Body of pancreas (tissue), 4 donors: ENCODE measurements around the gene TENM3. TPM values are rescaled to one million over a fixed set of nuclear protein-coding genes. Genes with fewer than 3 reads are reported as not detected.

Experiments
- ATAC-seq: fragments of 150-250 bp; one replicate; pipeline ENCODE4 v1.9.1; 2016
- DNase-seq, 4 donors: peaks; one replicate each; pipeline ENCODE4 v3.0.0-alpha.2; 2019
- H3K27ac ChIP-seq, 4 donors: fragments of 200-600 bp; sonication (generic); 1 replicate in 3 of 4; 2 replicates in 1 of 4; pipeline versions ENCODE4 v1.5.1 to v1.6.1; 2016 to 2019; ENCODE audit warnings: mild to moderate bottlenecking in 1 of 4, mixed read lengths in 1 of 4, moderate library complexity in 1 of 4
- H3K27me3 ChIP-seq, 2 donors: fragments of 200-600 bp; sonication (generic); one replicate each; pipeline ENCODE4 v1.6.0; 2016; ENCODE audit warnings: mild to moderate bottlenecking in 1 of 2
- H3K36me3 ChIP-seq, 2 donors: fragments of 200-600 bp; sonication (generic); replicated peaks in 1 of 2; 2 replicates each; pipeline ENCODE4 v1.5.1; 2016; ENCODE audit warnings: low read depth in 2 of 2; ENCODE audit not compliant: insufficient read depth in 1 of 2
- H3K4me1 ChIP-seq: fragments of 200-600 bp; sonication (generic); one replicate; pipeline ENCODE4 v1.6.0; 2016
- H3K4me3 ChIP-seq, 2 donors: fragments of 200-600 bp; sonication (generic); 1 replicate in 1 of 2; 2 replicates in 1 of 2; pipeline ENCODE4 v1.5.1; 2016 to 2019
- H3K9me3 ChIP-seq, 3 donors: fragments of 200-600 bp; sonication (generic); 1 replicate in 2 of 3; 2 replicates in 1 of 3; pipeline ENCODE4 v1.5.1; 2016
- POLR2A ChIP-seq, 3 donors: fragments of 450-650 bp; IDR thresholded peaks; one replicate each; pipeline ENCODE4 v1.6.1; 2016; ENCODE audit warnings: antibody characterized with exemption in 3 of 3, mild to moderate bottlenecking in 2 of 3
- WGBS, 2 donors: methylation state at CpG; one replicate each; pipeline ENCODE4 v1.1.5; 2017; 5-methylcytosine and 5-hydroxymethylcytosine counted together
- intact Hi-C: fragments of 100-400 bp; cut with DNase I; formaldehyde crosslinking; loops from one replicate; pipeline ENCODE4 v1.15.1; 2023
- total RNA-seq, 2 donors: library from RNA; depleted of rRNA; stranded (reverse); fragments of >200 nt; gene quantifications; one replicate each; pipeline ENCODE4 v1.1.0, GENCODE V29; 2016
- TF ChIP-seq, protein P1 (sequence below), 7 experiments: fragments of 450-650 bp in 4 of 7; fragments of 200-600 bp in 3 of 7; sonication (generic) in 3 of 7; IDR thresholded peaks; one replicate each; pipeline ENCODE4 v1.5.1; 2016 to 2019; ENCODE audit warnings: antibody characterized with exemption in 7 of 7

TENM3 gene
- total RNA-seq, 2 donors from 2014 or later = 2.3 to 9.6 TPM

DNA sequence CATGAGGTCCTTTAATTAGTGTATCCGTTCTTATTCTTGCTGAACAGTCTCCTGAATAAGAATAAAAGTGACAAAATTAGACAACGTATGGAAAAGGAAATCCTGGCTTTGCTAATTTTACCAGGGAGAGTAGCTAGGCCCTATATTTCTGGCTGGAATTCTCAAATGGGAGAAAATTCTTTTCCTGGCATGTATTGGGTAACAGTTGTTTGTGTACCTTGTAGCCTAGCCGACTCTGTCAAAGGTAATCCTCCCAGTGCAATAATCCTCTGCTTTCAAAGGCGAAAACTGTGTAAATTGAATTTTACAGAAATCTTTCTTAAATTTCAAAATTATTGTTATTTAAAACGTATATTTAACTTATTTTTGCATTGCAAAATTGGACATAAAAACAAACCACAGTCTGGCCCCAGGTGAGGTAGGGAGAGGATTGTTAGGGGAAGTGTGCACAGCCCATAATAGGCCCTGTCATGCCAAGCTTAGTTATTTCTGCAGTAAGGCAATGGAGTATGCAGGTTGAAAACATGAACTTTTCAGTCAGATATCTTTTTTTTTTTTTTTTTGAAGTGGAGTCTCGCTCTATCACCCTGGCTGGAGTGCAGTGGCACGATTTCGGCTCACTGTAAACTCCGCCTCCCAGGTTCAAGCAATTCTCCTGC is 18.9 kb upstream of the TENM3 start:
- Histone ChIP-seq H3K4me1 (no peaks in the 10 kb centered on the region), H3K4me3 (no peak overlapping the region), H3K36me3 (no peaks in the 10 kb centered on the region), H3K9me3 (no peaks in the 10 kb centered on the region), H3K27me3 (no peaks in the 10 kb centered on the region), H3K27ac (no peak overlapping the region)
- WGBS, 2 donors = 82 to 84% methylated on average over 9 of the region's 9 CpGs
- TF ChIP-seq, protein P1, sequence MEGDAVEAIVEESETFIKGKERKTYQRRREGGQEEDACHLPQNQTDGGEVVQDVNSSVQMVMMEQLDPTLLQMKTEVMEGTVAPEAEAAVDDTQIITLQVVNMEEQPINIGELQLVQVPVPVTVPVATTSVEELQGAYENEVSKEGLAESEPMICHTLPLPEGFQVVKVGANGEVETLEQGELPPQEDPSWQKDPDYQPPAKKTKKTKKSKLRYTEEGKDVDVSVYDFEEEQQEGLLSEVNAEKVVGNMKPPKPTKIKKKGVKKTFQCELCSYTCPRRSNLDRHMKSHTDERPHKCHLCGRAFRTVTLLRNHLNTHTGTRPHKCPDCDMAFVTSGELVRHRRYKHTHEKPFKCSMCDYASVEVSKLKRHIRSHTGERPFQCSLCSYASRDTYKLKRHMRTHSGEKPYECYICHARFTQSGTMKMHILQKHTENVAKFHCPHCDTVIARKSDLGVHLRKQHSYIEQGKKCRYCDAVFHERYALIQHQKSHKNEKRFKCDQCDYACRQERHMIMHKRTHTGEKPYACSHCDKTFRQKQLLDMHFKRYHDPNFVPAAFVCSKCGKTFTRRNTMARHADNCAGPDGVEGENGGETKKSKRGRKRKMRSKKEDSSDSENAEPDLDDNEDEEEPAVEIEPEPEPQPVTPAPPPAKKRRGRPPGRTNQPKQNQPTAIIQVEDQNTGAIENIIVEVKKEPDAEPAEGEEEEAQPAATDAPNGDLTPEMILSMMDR (IDR thresholded peaks at IDR 0.05) = no peak
- TF ChIP-seq POLR2A (IDR thresholded peaks at IDR 0.05) = no peak
- no peak for ATAC-seq
- no peak for DNase-seq
- intact Hi-C loops = no loop called here

GRCh38 chr4:182225257-182225852 is 17.8 kb upstream of the TENM3 start:
- WGBS, 2 donors = 75 to 78% methylated on average over 9 of the region's 9 CpGs
- no peak for DNase-seq
- Histone ChIP-seq H3K9me3 (no peaks in the 10 kb centered on the region), H3K27me3 (no peaks in the 10 kb centered on the region), H3K4me1 (no peaks in the 10 kb centered on the region), H3K4me3 (no peak overlapping the region), H3K27ac (no peak overlapping the region), H3K36me3 (no peaks in the 10 kb centered on the region)
- TF ChIP-seq, protein P1 (IDR thresholded peaks at IDR 0.05) = no peak
- no peak for TF ChIP-seq POLR2A (IDR thresholded peaks at IDR 0.05)
- ATAC-seq = no peak
- intact Hi-C loops = no loop called here

- no peak for ATAC-seq
- no peaks in the 10 kb centered on the region for H3K27me3 ChIP-seq
- no peaks in the 10 kb centered on the region for H3K9me3 ChIP-seq
- H3K4me3 ChIP-seq = no peak overlapping the region
- no peaks in the 10 kb centered on the region for H3K4me1 ChIP-seq
- 79 to 82% methylated on average over 6 of the region's 6 CpGs for WGBS, 2 donors
- intact Hi-C loops = no loop called here
- no peak overlapping the region for H3K27ac ChIP-seq
- H3K36me3 ChIP-seq = no peaks in the 10 kb centered on the region
- TF ChIP-seq POLR2A (IDR thresholded peaks at IDR 0.05) = no peak
- TF ChIP-seq, protein P1 (IDR thresholded peaks at IDR 0.05) = no peak
- no peak for DNase-seq
Observed at GRCh38 chr4:182227611-182228010, 15.6 kb upstream of the TENM3 start.

GRCh38 chr4:182228991-182229577 is 14.1 kb upstream of the TENM3 start:
- H3K27me3 ChIP-seq = no peaks in the 10 kb centered on the region
- H3K4me3 ChIP-seq = no peak overlapping the region
- ATAC-seq = no peak
- no peaks in the 10 kb centered on the region for H3K4me1 ChIP-seq
- no peak for TF ChIP-seq POLR2A (IDR thresholded peaks at IDR 0.05)
- TF ChIP-seq, protein P1 (IDR thresholded peaks at IDR 0.05) = no peak
- H3K27ac ChIP-seq = no peak overlapping the region
- no peaks in the 10 kb centered on the region for H3K36me3 ChIP-seq
- intact Hi-C loops = no loop called here
- no peak for DNase-seq
- WGBS, 2 donors = 49% methylated on average over 7 of the region's 7 CpGs
- H3K9me3 ChIP-seq = no peaks in the 10 kb centered on the region
